Subcutaneous adipose tissue (tissue), 4 donors: ENCODE data around the gene CCDC9. TPM values are rescaled to one million over a fixed set of nuclear protein-coding genes. Genes with fewer than 3 reads are reported as not detected.

ENCODE experiments used
- CTCF ChIP-seq: fragments of 450-650 bp; IDR thresholded peaks from one replicate; pipeline ENCODE4 v1.5.1; 2016; ENCODE audit warnings: low read depth, mild to moderate bottlenecking, control low read depth, antibody characterized with exemption, moderate library complexity
- total RNA-seq, 4 donors: library from RNA; depleted of rRNA; stranded (reverse); fragments of >200 nt; gene quantifications; one replicate each; pipeline ENCODE4 v1.1.0, GENCODE V29; 2016

CCDC9 gene
- total RNA-seq, 4 donors from 2014 or later: 6.4 to 23.2 (median 11.4) TPM

DNA sequence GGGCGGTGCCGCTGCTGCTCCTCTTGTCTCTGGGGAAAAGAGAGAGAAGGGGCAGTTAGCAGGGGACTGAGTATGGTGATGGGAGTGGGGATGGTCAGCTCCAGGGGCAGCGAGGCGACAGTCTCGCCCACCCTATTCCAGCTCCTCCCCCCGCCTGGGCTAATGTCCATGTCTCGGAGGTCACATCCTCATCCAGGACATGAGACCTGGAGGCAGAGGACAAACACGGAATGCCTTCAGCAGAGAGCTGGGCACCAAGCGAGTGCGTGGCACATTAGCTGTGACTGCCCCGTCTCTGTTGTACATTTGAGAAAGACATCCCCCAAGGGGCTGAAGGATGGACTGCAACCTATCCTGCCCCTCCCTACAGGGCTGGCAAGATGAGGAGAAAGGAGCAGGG lies 34.4 kb upstream of the CCDC9 start:
- no peak for TF ChIP-seq CTCF

- TF ChIP-seq CTCF: no peak
Observed at GRCh38 chr19:47225746-47226425, 30.4 kb upstream of the CCDC9 start.

GRCh38 chr19:47226426-47227351 lies 29.6 kb upstream of the CCDC9 start:
- TF ChIP-seq CTCF: no peak

GRCh38 chr19:47227352-47228167 lies 28.8 kb upstream of the CCDC9 start:
- no peak for TF ChIP-seq CTCF

GRCh38 chr19:47228168-47228936 lies 28.0 kb upstream of the CCDC9 start:
- no peak for TF ChIP-seq CTCF

- no peak for TF ChIP-seq CTCF
Observed at GRCh38 chr19:47228937-47229675, 27.2 kb upstream of the CCDC9 start.
